NCI-H1105 (cell line): Measurements from ENCODE around the gene PPP1CA.
A peak's percentile ranks its signal among the peaks of the same experiment; 100 is the strongest.

Source experiments
- DNase-seq: peaks from one replicate; lab custom pipeline; 2025; lab: John Stamatoyannopoulos, UW

The PPP1CA gene

GRCh38 chr11:67382276-67383136 is 19.2 kb downstream of the PPP1CA start:
- peak; percentile 53 for DNase-seq

GRCh38 chr11:67381244-67381972 is 20.2 kb downstream of the PPP1CA start:
- DNase-seq: no peak

- no peak for DNase-seq
Observed at GRCh38 chr11:67379061-67380058, 22.3 kb downstream of the PPP1CA start.

DNA sequence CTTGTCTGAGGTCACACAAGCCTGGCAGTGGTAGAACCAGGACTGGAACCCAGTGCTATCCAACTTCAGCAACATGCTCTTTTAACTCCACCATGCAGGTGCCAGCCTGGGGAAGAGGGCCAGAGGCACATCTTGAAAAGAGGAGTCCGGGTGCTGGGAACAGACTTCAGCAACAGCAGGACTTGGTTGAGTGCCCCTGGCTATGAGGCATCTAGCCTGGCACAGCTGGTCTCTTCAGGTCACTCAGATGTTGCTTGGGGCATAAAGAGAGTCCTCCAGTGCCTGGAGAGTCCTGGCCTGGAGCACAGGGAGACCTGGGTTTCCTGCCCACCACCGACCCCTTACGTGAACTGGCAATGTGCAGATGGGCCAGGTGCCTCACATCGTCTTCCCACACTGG is 23.1 kb downstream of the PPP1CA start:
- DNase-seq: no peak

GRCh38 chr11:67376873-67377808 is 24.5 kb downstream of the PPP1CA start:
- no peak for DNase-seq

GRCh38 chr11:67376063-67376820 is 25.4 kb downstream of the PPP1CA start:
- no peak for DNase-seq

DNA sequence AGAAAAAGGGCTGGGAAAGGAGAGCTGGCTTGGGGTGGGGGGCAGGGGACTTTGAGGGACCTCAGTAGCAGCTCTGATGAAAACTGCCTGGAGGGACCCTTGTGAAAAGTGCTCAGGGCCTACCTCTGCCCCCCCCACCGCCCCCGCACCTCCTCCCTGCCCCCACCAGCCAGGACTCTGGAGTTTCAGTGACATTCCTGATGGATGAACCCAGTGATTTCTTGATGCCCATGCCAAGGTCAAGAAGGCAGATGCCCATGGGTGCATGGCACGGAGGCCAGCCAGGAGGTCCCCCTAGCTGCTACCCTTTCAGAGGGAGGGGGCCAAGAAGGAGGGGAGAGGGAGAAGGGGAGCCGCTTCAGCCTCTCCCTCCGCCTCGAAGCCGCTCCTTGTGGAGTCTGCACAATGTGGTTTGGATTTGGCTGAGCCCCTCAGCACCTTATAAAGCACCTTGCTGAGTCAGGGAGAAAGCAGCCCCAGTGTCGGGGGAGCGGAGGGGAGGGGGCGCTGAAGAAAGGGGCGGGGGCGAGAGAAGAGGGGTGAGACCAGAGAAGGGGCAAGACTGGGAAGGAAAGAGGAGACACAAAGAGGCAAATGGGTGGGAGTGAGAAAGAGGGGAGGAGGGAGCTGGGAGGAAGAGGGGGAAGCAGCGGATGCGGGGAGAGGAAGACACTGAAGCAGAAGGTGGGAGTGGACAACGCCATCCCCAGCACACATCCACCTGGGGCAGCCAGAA is 26.2 kb downstream of the PPP1CA start:
- DNase-seq: no peak

- DNase-seq: no peak
Observed at GRCh38 chr11:67374571-67375281, 26.9 kb downstream of the PPP1CA start.

- no peak for DNase-seq
Observed at GRCh38 chr11:67373648-67374570, 27.7 kb downstream of the PPP1CA start.

GRCh38 chr11:67372993-67373647 is 28.5 kb downstream of the PPP1CA start, which contains the start of gene CLCF1:
Gene CLCF1, minus strand, starts transcription at chr11:67373598. Its CDS starts 59 bp downstream, at chr11:67373539.
- DNase-seq: peak; percentile 12

GRCh38 chr11:67372321-67372992 is 29.2 kb downstream of the PPP1CA start:
- DNase-seq: no peak

- DNase-seq: no peak
Observed at GRCh38 chr11:67371911-67372320, 29.7 kb downstream of the PPP1CA start.

GRCh38 chr11:67371189-67371910 is 30.3 kb downstream of the PPP1CA start:
- DNase-seq: no peak

DNA sequence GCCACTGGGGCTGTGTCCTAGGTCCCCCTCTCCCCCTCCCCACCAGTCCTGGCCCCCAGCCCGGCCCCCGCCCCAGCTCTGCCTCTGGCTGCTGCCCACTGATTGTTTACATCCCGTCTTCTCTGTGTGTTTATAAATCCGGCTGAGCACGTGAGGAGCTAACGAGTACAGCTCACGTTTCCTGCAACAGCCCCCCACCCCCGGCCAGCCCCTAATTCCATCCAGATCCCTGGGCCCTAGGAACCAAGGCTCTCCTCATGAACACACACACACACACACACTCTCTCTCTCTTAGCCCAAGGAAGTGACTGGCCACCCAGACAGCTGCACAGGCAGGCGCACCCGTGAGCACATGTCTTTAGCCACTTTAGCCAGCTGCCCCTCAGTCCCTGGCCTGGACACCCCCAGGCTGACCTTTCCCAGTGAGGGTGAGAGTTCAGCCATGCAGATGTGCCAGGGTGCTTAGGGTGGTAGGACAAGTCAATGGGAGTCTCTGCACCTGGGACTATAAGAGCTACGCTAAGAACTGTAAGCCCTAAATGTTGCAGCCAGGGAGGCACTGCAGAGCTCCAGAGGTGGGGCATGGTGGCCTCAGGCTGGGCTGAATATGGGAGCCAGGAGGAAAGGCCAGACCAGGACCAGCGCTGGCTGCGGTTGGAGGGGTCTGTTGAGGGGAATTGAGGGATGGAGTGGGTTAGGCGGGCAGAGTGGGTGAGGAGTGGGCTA is 31.1 kb downstream of the PPP1CA start:
- DNase-seq: no peak

DNA sequence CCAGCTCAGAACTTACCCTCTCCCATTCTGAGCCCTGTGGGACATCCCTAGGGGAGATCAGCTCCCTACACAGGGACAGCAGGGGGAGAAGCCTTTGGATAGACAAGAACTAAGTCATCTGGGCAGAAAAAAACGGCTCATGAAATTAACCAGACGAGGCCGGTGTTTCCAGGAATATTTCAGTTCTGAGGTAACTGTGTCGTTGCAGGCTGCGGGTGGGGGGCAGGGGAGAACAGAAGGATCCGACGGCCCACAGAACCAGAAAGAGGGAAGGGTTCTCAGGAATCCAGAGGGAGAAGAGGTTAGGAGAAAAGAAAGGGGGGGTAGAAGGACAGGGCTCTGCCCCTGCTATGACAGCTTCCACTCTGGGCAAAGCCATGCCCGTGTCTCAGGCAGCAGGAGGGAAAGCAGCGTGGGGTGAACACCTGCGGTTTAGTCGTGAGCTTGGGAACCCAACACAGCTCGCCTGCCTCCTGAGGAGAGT is 31.8 kb downstream of the PPP1CA start:
- no peak for DNase-seq
